H7 (cell line): Measurements from ENCODE around the gene PGM5. TPM values are rescaled to one million over a fixed set of nuclear protein-coding genes. Genes with fewer than 3 reads are reported as not detected.
"Not testable (repeated sequence)": the region's sequence is repeated elsewhere in the genome, so short reads cannot be mapped to it uniquely, and the experiment has no call there.

Experiments used
- DNase-seq: peaks from one replicate; pipeline ENCODE4 v3.0.0; 2012
- H3K27me3 ChIP-seq: 2 replicates; pipeline ENCODE4 v1.6.0; 2011; ENCODE audit warnings: mild to moderate bottlenecking, low read length; ENCODE audit not compliant: control insufficient read depth, insufficient read depth
- H3K36me3 ChIP-seq: replicated peaks from 2 replicates; pipeline ENCODE4 v1.5.1; 2011; ENCODE audit warnings: low read length; ENCODE audit not compliant: control insufficient read depth, insufficient read depth
- H3K4me3 ChIP-seq: 2 replicates; pipeline ENCODE4 v1.5.1; 2011; ENCODE audit warnings: low read depth, mild to moderate bottlenecking, control low read depth, low read length, moderate library complexity; ENCODE audit not compliant: insufficient read depth
- total RNA-seq: library from RNA; depleted of rRNA; stranded (reverse); fragments of >200 nt; shearing (Covaris generic); gene quantifications from 2 replicates; pipeline ENCODE4 v1.2.3, GENCODE V29; 2014

Gene PGM5
- total RNA-seq, 1 experiment from 2014 or later, result 0.14 TPM

- H3K27me3 ChIP-seq, H3K4me3 ChIP-seq, H3K36me3 ChIP-seq, DNase-seq: not testable (repeated sequence)
These were observed 13.2 kb upstream of the PGM5 start for GRCh38 chr9:68343242-68343641.

GRCh38 chr9:68343992-68344391 is 12.4 kb upstream of the PGM5 start:
- H3K36me3 ChIP-seq, H3K4me3 ChIP-seq, DNase-seq, H3K27me3 ChIP-seq: not testable (repeated sequence)

GRCh38 chr9:68351689-68352088 is 4.7 kb upstream of the PGM5 start:
- H3K4me3 ChIP-seq, DNase-seq, H3K36me3 ChIP-seq: not testable (repeated sequence)
- peaks cover 23% of the 10 kb centered on the region for H3K27me3 ChIP-seq

- DNase-seq, H3K4me3 ChIP-seq, H3K36me3 ChIP-seq: not testable (repeated sequence)
- peaks cover 43% of the 10 kb centered on the region for H3K27me3 ChIP-seq
These were observed 425 bp upstream of the PGM5 start for GRCh38 chr9:68355993-68356379.

GRCh38 chr9:68357119-68357714 is 806 bp downstream of the PGM5 start:
- Histone ChIP-seq H3K4me3 (peak overlapping the region; percentile 27; the same call in 1 of the 2 replicates), H3K27me3 (peaks cover 43% of the 10 kb centered on the region)
- DNase-seq, result peak; percentile 17

GRCh38 chr9:68366933-68367547 is 10.6 kb downstream of the PGM5 start:
- not testable (repeated sequence) for H3K36me3 ChIP-seq, H3K27me3 ChIP-seq, DNase-seq, H3K4me3 ChIP-seq

More at GRCh38 chr9:68357119-68357714, 806 bp downstream of the PGM5 start:
- H3K36me3 ChIP-seq, result not testable (repeated sequence)

GRCh38 chr9:68375789-68376188 is 19.4 kb downstream of the PGM5 start:
- DNase-seq, H3K27me3 ChIP-seq, H3K36me3 ChIP-seq, H3K4me3 ChIP-seq: not testable (repeated sequence)

- H3K36me3 ChIP-seq, H3K27me3 ChIP-seq, DNase-seq, H3K4me3 ChIP-seq: not testable (repeated sequence)
These were observed 21.3 kb downstream of the PGM5 start for GRCh38 chr9:68377723-68378122.

GRCh38 chr9:68383894-68384293 is 27.5 kb downstream of the PGM5 start:
- not testable (repeated sequence) for H3K27me3 ChIP-seq, H3K36me3 ChIP-seq, H3K4me3 ChIP-seq, DNase-seq

GRCh38 chr9:68389558-68389957 is 33.1 kb downstream of the PGM5 start:
- H3K36me3 ChIP-seq, DNase-seq, H3K27me3 ChIP-seq, H3K4me3 ChIP-seq: not testable (repeated sequence)

GRCh38 chr9:68390737-68391136 is 34.3 kb downstream of the PGM5 start:
- not testable (repeated sequence) for H3K27me3 ChIP-seq, H3K36me3 ChIP-seq, H3K4me3 ChIP-seq, DNase-seq

GRCh38 chr9:68396411-68397094 is 40.1 kb downstream of the PGM5 start:
- DNase-seq, H3K27me3 ChIP-seq, H3K4me3 ChIP-seq, H3K36me3 ChIP-seq: not testable (repeated sequence)

GRCh38 chr9:68397095-68397423 is 40.6 kb downstream of the PGM5 start:
- H3K4me3 ChIP-seq, DNase-seq, H3K27me3 ChIP-seq, H3K36me3 ChIP-seq: not testable (repeated sequence)

- not testable (repeated sequence) for H3K36me3 ChIP-seq, H3K27me3 ChIP-seq, H3K4me3 ChIP-seq, DNase-seq
These were observed 41.4 kb downstream of the PGM5 start for GRCh38 chr9:68397796-68398195.

GRCh38 chr9:68398324-68398723 is 41.9 kb downstream of the PGM5 start:
- H3K4me3 ChIP-seq, H3K27me3 ChIP-seq, DNase-seq: not testable (repeated sequence)

More at GRCh38 chr9:68398324-68398723, 41.9 kb downstream of the PGM5 start:
- H3K36me3 ChIP-seq, result not testable (repeated sequence)
